DMS53 treated with DMSO at 0.1 percent for 48 hours (cell line): ENCODE data around the gene ASTN1.
"Not testable (repeated sequence)": the region's sequence is repeated elsewhere in the genome, so short reads cannot be mapped to it uniquely, and the experiment has no call there.

Experiments
- DNase-seq: peaks from one replicate; lab custom pipeline; 2025; ENCODE audit not compliant: unreplicated experiment; lab: John Stamatoyannopoulos, UW

ASTN1 gene

GRCh38 chr1:177116941-177117340, 47.6 kb downstream of the ASTN1 start:
- DNase-seq, result no peak

- DNase-seq, result peak; percentile 34
Measured at GRCh38 chr1:177106614-177107365, 57.7 kb downstream of the ASTN1 start.

- no peak for DNase-seq
Measured at GRCh38 chr1:177106196-177106595, 58.3 kb downstream of the ASTN1 start.

- DNase-seq, result no peak
Measured at GRCh38 chr1:177103005-177103852, 61.3 kb downstream of the ASTN1 start.

- no peak for DNase-seq
Measured at GRCh38 chr1:177092001-177092400, 72.5 kb downstream of the ASTN1 start.

GRCh38 chr1:177091040-177091439, 73.5 kb downstream of the ASTN1 start:
- no peak for DNase-seq

GRCh38 chr1:177088966-177089365, 75.5 kb downstream of the ASTN1 start:
- no peak for DNase-seq

- DNase-seq, result no peak
Measured at GRCh38 chr1:177082855-177083693, 81.4 kb downstream of the ASTN1 start.

- no peak for DNase-seq
Measured at GRCh38 chr1:177080564-177080963, 83.9 kb downstream of the ASTN1 start.

GRCh38 chr1:177077734-177078499, 86.6 kb downstream of the ASTN1 start:
- DNase-seq, result no peak

- DNase-seq, result no peak
Measured at GRCh38 chr1:177077006-177077405, 87.5 kb downstream of the ASTN1 start.

GRCh38 chr1:177074811-177075210, 89.7 kb downstream of the ASTN1 start:
- not testable (repeated sequence) for DNase-seq

GRCh38 chr1:177069490-177069889, 95.0 kb downstream of the ASTN1 start:
- DNase-seq, result no peak

GRCh38 chr1:177067752-177068410, 96.6 kb downstream of the ASTN1 start:
- no peak for DNase-seq

- DNase-seq, result no peak
Measured at GRCh38 chr1:177065430-177065829, 99.1 kb downstream of the ASTN1 start.

- no peak for DNase-seq
Measured at GRCh38 chr1:177063648-177064047, 100.9 kb downstream of the ASTN1 start.

GRCh38 chr1:177054542-177054941, 110.0 kb downstream of the ASTN1 start:
- no peak for DNase-seq

GRCh38 chr1:177053648-177054047, 110.9 kb downstream of the ASTN1 start:
- no peak for DNase-seq

GRCh38 chr1:177048314-177049069, 116.0 kb downstream of the ASTN1 start:
- no peak for DNase-seq
